NT2/D1 (cell line): ENCODE results near the gene C1RL.

Experiments
- SUZ12 ChIP-seq: IDR thresholded peaks from 2 replicates; pipeline ENCODE4 v1.6.1; 2011; ENCODE audit not compliant: insufficient read length, insufficient read depth; ENCODE audit errors: extremely low read depth
- YY1 ChIP-seq: IDR thresholded peaks from 2 replicates; pipeline ENCODE4 v1.6.1; 2011; ENCODE audit not compliant: insufficient read length, insufficient read depth
- ZNF274 ChIP-seq: IDR thresholded peaks from 2 replicates; pipeline ENCODE4 v1.6.1; 2011; ENCODE audit warnings: mild to moderate bottlenecking, low read depth, low read length

- TF ChIP-seq ZNF274 (no peak), YY1 (no peak), SUZ12 (no peak)
Observed at GRCh38 chr12:7128681-7129286, 19.8 kb upstream of the C1RL start, which contains the start of gene RBP5.
